Body of pancreas (tissue), 4 donors: ENCODE results near the gene CBL. TPM values are rescaled to one million over a fixed set of nuclear protein-coding genes. Genes with fewer than 3 reads are reported as not detected.
A peak's percentile ranks its signal among the peaks of the same experiment; 100 is the strongest.
"Not testable (repeated sequence)": the region's sequence is repeated elsewhere in the genome, so short reads cannot be mapped to it uniquely, and the experiment has no call there.

Source experiments
- ATAC-seq: fragments of 150-250 bp; one replicate; pipeline ENCODE4 v1.9.1; 2016
- DNase-seq, 4 donors: peaks; one replicate each; pipeline ENCODE4 v3.0.0-alpha.2; 2019
- H3K27ac ChIP-seq, 4 donors: fragments of 200-600 bp; sonication (generic); 1 replicate in 3 of 4; 2 replicates in 1 of 4; pipeline versions ENCODE4 v1.5.1 to v1.6.1; 2016 to 2019; ENCODE audit warnings: mild to moderate bottlenecking in 1 of 4, mixed read lengths in 1 of 4, moderate library complexity in 1 of 4
- H3K27me3 ChIP-seq, 2 donors: fragments of 200-600 bp; sonication (generic); one replicate each; pipeline ENCODE4 v1.6.0; 2016; ENCODE audit warnings: mild to moderate bottlenecking in 1 of 2
- H3K36me3 ChIP-seq, 2 donors: fragments of 200-600 bp; sonication (generic); replicated peaks in 1 of 2; 2 replicates each; pipeline ENCODE4 v1.5.1; 2016; ENCODE audit warnings: low read depth in 2 of 2; ENCODE audit not compliant: insufficient read depth in 1 of 2
- H3K4me1 ChIP-seq: fragments of 200-600 bp; sonication (generic); one replicate; pipeline ENCODE4 v1.6.0; 2016
- H3K4me3 ChIP-seq, 2 donors: fragments of 200-600 bp; sonication (generic); 1 replicate in 1 of 2; 2 replicates in 1 of 2; pipeline ENCODE4 v1.5.1; 2016 to 2019
- H3K9me3 ChIP-seq, 3 donors: fragments of 200-600 bp; sonication (generic); 1 replicate in 2 of 3; 2 replicates in 1 of 3; pipeline ENCODE4 v1.5.1; 2016
- POLR2A ChIP-seq, 3 donors: fragments of 450-650 bp; IDR thresholded peaks; one replicate each; pipeline ENCODE4 v1.6.1; 2016; ENCODE audit warnings: antibody characterized with exemption in 3 of 3, mild to moderate bottlenecking in 2 of 3
- WGBS, 2 donors: methylation state at CpG; one replicate each; pipeline ENCODE4 v1.1.5; 2017; 5-methylcytosine and 5-hydroxymethylcytosine counted together
- intact Hi-C: fragments of 100-400 bp; cut with DNase I; formaldehyde crosslinking; loops from one replicate; pipeline ENCODE4 v1.15.1; 2023
- total RNA-seq, 2 donors: library from RNA; depleted of rRNA; stranded (reverse); fragments of >200 nt; gene quantifications; one replicate each; pipeline ENCODE4 v1.1.0, GENCODE V29; 2016
- TF ChIP-seq, protein P1 (sequence below), 7 experiments: fragments of 450-650 bp in 4 of 7; fragments of 200-600 bp in 3 of 7; sonication (generic) in 3 of 7; IDR thresholded peaks; one replicate each; pipeline ENCODE4 v1.5.1; 2016 to 2019; ENCODE audit warnings: antibody characterized with exemption in 7 of 7

Gene CBL
- total RNA-seq, 2 donors from 2014 or later, result 3.0 to 6.5 TPM

- Histone ChIP-seq H3K4me3 (no peak overlapping the region), H3K36me3 (no peaks in the 10 kb centered on the region), H3K27ac (peak overlapping the region in 1 of 4 donors; percentile 30), H3K27me3 (no peaks in the 10 kb centered on the region), H3K4me1 (no peaks in the 10 kb centered on the region), H3K9me3 (no peaks in the 10 kb centered on the region)
- peak; percentile 76 to 87 (median 80) for DNase-seq
- 28 to 30% methylated on average over 5 of the region's 5 CpGs for WGBS, 2 donors
- ATAC-seq, result peak; percentile 97
- intact Hi-C loops, result no loop called here
- TF ChIP-seq, protein P1, sequence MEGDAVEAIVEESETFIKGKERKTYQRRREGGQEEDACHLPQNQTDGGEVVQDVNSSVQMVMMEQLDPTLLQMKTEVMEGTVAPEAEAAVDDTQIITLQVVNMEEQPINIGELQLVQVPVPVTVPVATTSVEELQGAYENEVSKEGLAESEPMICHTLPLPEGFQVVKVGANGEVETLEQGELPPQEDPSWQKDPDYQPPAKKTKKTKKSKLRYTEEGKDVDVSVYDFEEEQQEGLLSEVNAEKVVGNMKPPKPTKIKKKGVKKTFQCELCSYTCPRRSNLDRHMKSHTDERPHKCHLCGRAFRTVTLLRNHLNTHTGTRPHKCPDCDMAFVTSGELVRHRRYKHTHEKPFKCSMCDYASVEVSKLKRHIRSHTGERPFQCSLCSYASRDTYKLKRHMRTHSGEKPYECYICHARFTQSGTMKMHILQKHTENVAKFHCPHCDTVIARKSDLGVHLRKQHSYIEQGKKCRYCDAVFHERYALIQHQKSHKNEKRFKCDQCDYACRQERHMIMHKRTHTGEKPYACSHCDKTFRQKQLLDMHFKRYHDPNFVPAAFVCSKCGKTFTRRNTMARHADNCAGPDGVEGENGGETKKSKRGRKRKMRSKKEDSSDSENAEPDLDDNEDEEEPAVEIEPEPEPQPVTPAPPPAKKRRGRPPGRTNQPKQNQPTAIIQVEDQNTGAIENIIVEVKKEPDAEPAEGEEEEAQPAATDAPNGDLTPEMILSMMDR (IDR thresholded peaks at IDR 0.05), result peak; percentile 70 to 93 (median 90)
- TF ChIP-seq POLR2A (IDR thresholded peaks at IDR 0.05), result no peak
Observed at GRCh38 chr11:119196833-119197483, 9.2 kb upstream of the CBL start.

GRCh38 chr11:119198925-119199324, 7.2 kb upstream of the CBL start:
- no peak for TF ChIP-seq POLR2A (IDR thresholded peaks at IDR 0.05)
- TF ChIP-seq, protein P1 (IDR thresholded peaks at IDR 0.05), result no peak
- H3K9me3 ChIP-seq, result no peaks in the 10 kb centered on the region
- no peaks in the 10 kb centered on the region for H3K4me1 ChIP-seq
- intact Hi-C loops, result no loop called here
- H3K27ac ChIP-seq, result no peak overlapping the region
- DNase-seq (no peak), ATAC-seq (no peak)
- no peaks in the 10 kb centered on the region for H3K27me3 ChIP-seq
- H3K4me3 ChIP-seq, result no peak overlapping the region
- H3K36me3 ChIP-seq, result no peaks in the 10 kb centered on the region
- 59 to 68% methylated on average over 6 of the region's 6 CpGs for WGBS, 2 donors

GRCh38 chr11:119201236-119201635, 4.9 kb upstream of the CBL start:
- intact Hi-C loops, result loop anchor here (10.0 kb wide), 1 partner anchor 174 kb away; no protein-coding TSS in a partner anchor
- 80 to 84% methylated on average over 5 of the region's 5 CpGs for WGBS, 2 donors
- H3K4me3 ChIP-seq, H3K4me1 ChIP-seq, H3K9me3 ChIP-seq, H3K27ac ChIP-seq, H3K36me3 ChIP-seq, DNase-seq, ATAC-seq, H3K27me3 ChIP-seq: not testable (repeated sequence)

GRCh38 chr11:119202554-119202953, 3.6 kb upstream of the CBL start:
- no peak for DNase-seq
- H3K27ac ChIP-seq, result no peak overlapping the region
- WGBS, 2 donors, result 78 to 82% methylated on average over 7 of the region's 7 CpGs
- peaks cover 13% of the 10 kb centered on the region for H3K4me1 ChIP-seq
- ATAC-seq, result no peak
- H3K36me3 ChIP-seq, result no peaks in the 10 kb centered on the region
- no peak overlapping the region for H3K4me3 ChIP-seq
- no peaks in the 10 kb centered on the region for H3K27me3 ChIP-seq
- no peaks in the 10 kb centered on the region for H3K9me3 ChIP-seq
- TF ChIP-seq, protein P1 (IDR thresholded peaks at IDR 0.05), result no peak
- TF ChIP-seq POLR2A (IDR thresholded peaks at IDR 0.05), result no peak
- intact Hi-C loops, result loop anchor here (10.0 kb wide), 1 partner anchor 172 kb away; no protein-coding TSS in a partner anchor

- intact Hi-C loops, result loop anchor here (10.0 kb wide), 1 partner anchor 171 kb away; no protein-coding TSS in a partner anchor
- peaks cover 16% of the 10 kb centered on the region for H3K4me1 ChIP-seq
- DNase-seq, result no peak
Observed at GRCh38 chr11:119204066-119204465, 2.1 kb upstream of the CBL start.

More at GRCh38 chr11:119204066-119204465, 2.1 kb upstream of the CBL start:
- Histone ChIP-seq H3K36me3 (no peaks in the 10 kb centered on the region), H3K4me3 (no peak overlapping the region), H3K27ac (no peak overlapping the region), H3K27me3 (no peaks in the 10 kb centered on the region), H3K9me3 (no peaks in the 10 kb centered on the region)
- ATAC-seq, result no peak
- WGBS, 2 donors, result 80 to 83% methylated on average over 9 of the region's 9 CpGs
- TF ChIP-seq, protein P1 (IDR thresholded peaks at IDR 0.05), result no peak
- no peak for TF ChIP-seq POLR2A (IDR thresholded peaks at IDR 0.05)
